Stimulated activated CD8-positive, alpha-beta memory T cell treated with anti-CD3 and anti-CD28 coated beads, Interleukin-15, amount 100 ng/mL, for 1 hour (primary cell): ENCODE measurements around the gene PLCD3.
"Not testable (repeated sequence)": the region's sequence is repeated elsewhere in the genome, so short reads cannot be mapped to it uniquely, and the experiment has no call there.

Experiments used
- DNase-seq: peaks from one replicate; pipeline ENCODE4 v3.0.0-alpha.2; 2020; ENCODE audit warnings: low read depth

The PLCD3 gene

GRCh38 chr17:45132572-45133463 is 503 bp upstream of the PLCD3 start:
- DNase-seq = no peak

GRCh38 chr17:45131616-45132319 is 547 bp downstream of the PLCD3 start:
- no peak for DNase-seq

- no peak for DNase-seq
Measured at GRCh38 chr17:45130681-45131615, 1.4 kb downstream of the PLCD3 start.

GRCh38 chr17:45129940-45130680 is 2.2 kb downstream of the PLCD3 start:
- no peak for DNase-seq

GRCh38 chr17:45129426-45129939 is 2.8 kb downstream of the PLCD3 start:
- DNase-seq = no peak

GRCh38 chr17:45128989-45129388 is 3.3 kb downstream of the PLCD3 start:
- DNase-seq = no peak

GRCh38 chr17:45128331-45128730 is 4.0 kb downstream of the PLCD3 start:
- no peak for DNase-seq

GRCh38 chr17:45127548-45128300 is 4.6 kb downstream of the PLCD3 start:
- no peak for DNase-seq

- DNase-seq = no peak
Measured at GRCh38 chr17:45127207-45127547, 5.1 kb downstream of the PLCD3 start.

- DNase-seq = no peak
Measured at GRCh38 chr17:45125509-45125908, 6.8 kb downstream of the PLCD3 start.

GRCh38 chr17:45124797-45125122 is 7.6 kb downstream of the PLCD3 start:
- not testable (repeated sequence) for DNase-seq

- no peak for DNase-seq
Measured at GRCh38 chr17:45123930-45124796, 8.2 kb downstream of the PLCD3 start.

GRCh38 chr17:45123076-45123770 is 9.1 kb downstream of the PLCD3 start:
- no peak for DNase-seq

- DNase-seq = no peak
Measured at GRCh38 chr17:45121055-45121454, 11.3 kb downstream of the PLCD3 start.

- DNase-seq = no peak
Measured at GRCh38 chr17:45120558-45120957, 11.8 kb downstream of the PLCD3 start.

GRCh38 chr17:45119964-45120363 is 12.4 kb downstream of the PLCD3 start:
- DNase-seq = no peak

GRCh38 chr17:45118691-45119090 is 13.6 kb downstream of the PLCD3 start:
- no peak for DNase-seq

GRCh38 chr17:45117848-45118646 is 14.3 kb downstream of the PLCD3 start:
- DNase-seq = no peak
